Left ventricle myocardium inferior (tissue), 1 donor: ENCODE results near the gene ELAC1. TPM values are rescaled to one million over a fixed set of nuclear protein-coding genes. Genes with fewer than 3 reads are reported as not detected.

ENCODE experiments used
- DNase-seq: peaks from one replicate; pipeline ENCODE4 v3.0.0-alpha.2; 2020
- H3K27ac ChIP-seq: fragments of 200-600 bp; replicated peaks from 2 replicates; pipeline ENCODE4 v1.8.0; 2021
- H3K27me3 ChIP-seq: fragments of 200-600 bp; 2 replicates; pipeline ENCODE4 v1.8.0; 2021; ENCODE audit warnings: low read depth
- H3K36me3 ChIP-seq: fragments of 200-600 bp; 2 replicates; pipeline ENCODE4 v1.8.0; 2021
- H3K4me1 ChIP-seq: fragments of 200-600 bp; 2 replicates; pipeline ENCODE4 v1.8.0; 2021
- H3K4me3 ChIP-seq: fragments of 200-600 bp; 2 replicates; pipeline ENCODE4 v1.8.0; 2021; ENCODE audit warnings: mild to moderate bottlenecking, moderate library complexity
- H3K9me3 ChIP-seq: fragments of 200-600 bp; replicated peaks from 2 replicates; pipeline ENCODE4 v1.8.0; 2021
- intact Hi-C: fragments of 100-400 bp; cut with micrococcal nuclease; formaldehyde crosslinking; loops from one replicate; pipeline ENCODE4 v1.11.0; 2022
- long read RNA-seq: library from polyadenylated mRNA; unstranded; transcript quantifications from one replicate; pipeline ENCODE4 v2.0.0, GENCODE V29; 2021
- total RNA-seq: library from RNA; stranded (reverse); fragmentation: NEBNext Ultra II Directional; extraction: Animal tissue kit (Norgen Biotek cat#: 25700); gene quantifications from one replicate; pipeline ENCODE4 v1.2.1, GENCODE V29; 2021
- TF ChIP-seq, protein P1 (sequence below): fragments of 200-600 bp; IDR thresholded peaks from 2 replicates; pipeline ENCODE4 v1.8.0; 2021; ENCODE audit warnings: antibody characterized with exemption, mild to moderate bottlenecking, borderline replicate concordance
- donor health status: DM: no; HTN: yes; CAD: no; lungs with severe emphysema.

ELAC1 gene, protein sequence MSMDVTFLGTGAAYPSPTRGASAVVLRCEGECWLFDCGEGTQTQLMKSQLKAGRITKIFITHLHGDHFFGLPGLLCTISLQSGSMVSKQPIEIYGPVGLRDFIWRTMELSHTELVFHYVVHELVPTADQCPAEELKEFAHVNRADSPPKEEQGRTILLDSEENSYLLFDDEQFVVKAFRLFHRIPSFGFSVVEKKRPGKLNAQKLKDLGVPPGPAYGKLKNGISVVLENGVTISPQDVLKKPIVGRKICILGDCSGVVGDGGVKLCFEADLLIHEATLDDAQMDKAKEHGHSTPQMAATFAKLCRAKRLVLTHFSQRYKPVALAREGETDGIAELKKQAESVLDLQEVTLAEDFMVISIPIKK
- total RNA-seq = 5.2 TPM
- long read RNA-seq, transcript ELAC1-201 (4 exons, 2,235 nt) = major isoform, 7 of 11 reads
- long read RNA-seq, partial matches to known transcripts = 0 of 11 reads
- long read RNA-seq, other reads (novel, unspliced or antisense) = 1 of 11 reads

DNA sequence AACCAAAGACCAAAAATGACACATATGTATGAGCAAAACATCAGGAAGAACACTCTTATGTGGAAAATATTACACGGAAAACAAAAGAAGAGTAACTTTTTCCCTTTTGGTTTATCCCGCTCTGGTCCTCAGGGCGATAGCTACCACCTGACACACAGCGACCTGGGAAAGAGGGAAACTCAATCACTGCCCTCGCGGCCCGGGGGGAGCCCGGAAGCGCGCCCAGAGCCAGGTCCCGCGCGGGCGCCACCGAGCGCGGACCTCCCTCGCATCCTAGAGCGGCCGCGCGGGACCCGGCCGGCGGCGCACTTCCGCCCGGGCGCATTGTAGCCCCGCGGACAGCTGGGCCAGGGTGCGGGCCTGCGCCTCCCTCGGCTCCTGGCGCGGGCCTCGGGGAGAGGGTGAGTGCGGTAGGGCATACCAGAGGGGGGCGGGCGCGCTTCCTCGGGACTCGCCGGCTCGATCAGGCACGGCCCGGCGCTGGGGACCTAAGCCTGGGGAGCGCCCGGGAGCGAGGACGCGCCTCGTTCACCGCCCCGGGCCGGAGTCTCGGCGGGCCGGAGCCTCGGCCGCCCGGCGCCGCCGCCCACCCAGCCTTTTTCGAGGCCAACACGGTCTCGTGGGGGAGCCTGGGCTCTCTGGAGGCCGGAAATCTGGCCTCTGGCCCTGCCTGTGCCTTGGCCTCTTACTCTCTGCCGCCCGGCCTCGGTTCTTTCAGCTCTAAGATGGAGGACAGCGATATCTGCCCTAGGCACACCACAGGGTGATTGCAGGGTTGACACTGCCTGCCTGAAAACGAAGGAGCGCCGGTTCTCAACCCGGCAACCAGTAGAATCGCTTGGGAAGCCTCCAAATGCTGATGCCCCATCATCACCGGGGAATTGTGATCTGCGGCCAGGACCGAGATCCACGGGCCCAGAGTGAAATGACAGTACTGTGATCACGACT lies at the start of gene ELAC1:
ELAC1 (plus strand) TSS at position 327 of the 948 bp plus-strand sequence. CDS start 6,365 bp downstream, outside the sequence.
- Histone ChIP-seq H3K9me3 (peaks cover 6% of the 10 kb centered on the region), H3K27me3 (no peaks in the 10 kb centered on the region), H3K36me3 (no peaks in the 10 kb centered on the region), H3K4me3 (peak within 1 kb of the TSS; percentile 97), H3K4me1 (peaks cover 34% of the 10 kb centered on the region), H3K27ac (peak within 1 kb of the TSS; percentile 99)
- DNase-seq = peak; percentile 78
- TF ChIP-seq, protein P1, sequence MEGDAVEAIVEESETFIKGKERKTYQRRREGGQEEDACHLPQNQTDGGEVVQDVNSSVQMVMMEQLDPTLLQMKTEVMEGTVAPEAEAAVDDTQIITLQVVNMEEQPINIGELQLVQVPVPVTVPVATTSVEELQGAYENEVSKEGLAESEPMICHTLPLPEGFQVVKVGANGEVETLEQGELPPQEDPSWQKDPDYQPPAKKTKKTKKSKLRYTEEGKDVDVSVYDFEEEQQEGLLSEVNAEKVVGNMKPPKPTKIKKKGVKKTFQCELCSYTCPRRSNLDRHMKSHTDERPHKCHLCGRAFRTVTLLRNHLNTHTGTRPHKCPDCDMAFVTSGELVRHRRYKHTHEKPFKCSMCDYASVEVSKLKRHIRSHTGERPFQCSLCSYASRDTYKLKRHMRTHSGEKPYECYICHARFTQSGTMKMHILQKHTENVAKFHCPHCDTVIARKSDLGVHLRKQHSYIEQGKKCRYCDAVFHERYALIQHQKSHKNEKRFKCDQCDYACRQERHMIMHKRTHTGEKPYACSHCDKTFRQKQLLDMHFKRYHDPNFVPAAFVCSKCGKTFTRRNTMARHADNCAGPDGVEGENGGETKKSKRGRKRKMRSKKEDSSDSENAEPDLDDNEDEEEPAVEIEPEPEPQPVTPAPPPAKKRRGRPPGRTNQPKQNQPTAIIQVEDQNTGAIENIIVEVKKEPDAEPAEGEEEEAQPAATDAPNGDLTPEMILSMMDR = peak; percentile 23
- intact Hi-C loops = no loop called here

DNA sequence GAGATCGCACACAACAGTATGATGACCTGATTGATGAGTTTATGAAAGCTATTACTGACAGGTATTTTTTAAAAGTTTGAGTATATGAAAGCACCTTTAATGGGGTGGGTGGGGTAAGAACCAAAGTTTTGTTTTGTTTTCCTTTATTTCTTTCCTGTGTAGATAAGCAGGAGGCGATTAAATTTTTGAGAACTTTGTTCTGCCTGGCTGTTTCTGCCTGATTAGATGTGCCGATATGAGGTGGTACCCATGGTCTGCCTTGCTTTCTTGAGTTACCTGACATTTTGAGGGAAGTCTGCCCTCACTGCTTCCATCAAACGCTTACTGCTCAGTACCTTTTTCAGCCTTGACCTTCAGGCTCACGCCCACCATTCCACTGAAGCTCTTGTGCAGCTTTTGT lies 49.7 kb upstream of the ELAC1 start:
- H3K27ac ChIP-seq = no peak overlapping the region
- no peak overlapping the region for H3K4me3 ChIP-seq
- intact Hi-C loops = no loop called here
- no peaks in the 10 kb centered on the region for H3K9me3 ChIP-seq
- H3K4me1 ChIP-seq = no peaks in the 10 kb centered on the region
- no peaks in the 10 kb centered on the region for H3K27me3 ChIP-seq
- DNase-seq = no peak
- TF ChIP-seq, protein P1 = no peak
- peaks cover 63% of the 10 kb centered on the region for H3K36me3 ChIP-seq

DNA sequence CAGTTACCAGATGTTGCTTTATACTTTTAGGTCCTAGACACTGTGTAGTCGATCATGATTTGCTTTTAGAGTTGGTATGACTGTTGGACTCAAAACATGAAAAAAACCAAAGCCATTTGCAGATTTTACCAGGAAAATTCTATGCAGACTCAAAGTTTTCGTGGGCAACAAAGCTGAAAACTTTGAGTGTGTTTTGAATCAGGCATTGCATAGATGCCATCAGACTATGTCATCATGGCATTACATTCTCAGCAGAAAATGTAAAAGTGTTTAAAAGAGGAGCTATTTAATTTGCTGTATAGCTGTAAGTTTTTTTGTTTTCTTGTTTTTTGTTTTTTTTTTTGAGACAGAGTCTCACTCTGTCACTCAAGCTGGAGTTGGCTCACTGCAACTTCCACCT lies 43.5 kb upstream of the ELAC1 start:
- Histone ChIP-seq H3K27ac (no peak overlapping the region), H3K27me3 (no peaks in the 10 kb centered on the region), H3K4me3 (no peak overlapping the region), H3K36me3 (peaks cover 79% of the 10 kb centered on the region), H3K9me3 (peaks cover 8% of the 10 kb centered on the region), H3K4me1 (no peaks in the 10 kb centered on the region)
- TF ChIP-seq, protein P1 = no peak
- intact Hi-C loops = no loop called here
- DNase-seq = no peak

DNA sequence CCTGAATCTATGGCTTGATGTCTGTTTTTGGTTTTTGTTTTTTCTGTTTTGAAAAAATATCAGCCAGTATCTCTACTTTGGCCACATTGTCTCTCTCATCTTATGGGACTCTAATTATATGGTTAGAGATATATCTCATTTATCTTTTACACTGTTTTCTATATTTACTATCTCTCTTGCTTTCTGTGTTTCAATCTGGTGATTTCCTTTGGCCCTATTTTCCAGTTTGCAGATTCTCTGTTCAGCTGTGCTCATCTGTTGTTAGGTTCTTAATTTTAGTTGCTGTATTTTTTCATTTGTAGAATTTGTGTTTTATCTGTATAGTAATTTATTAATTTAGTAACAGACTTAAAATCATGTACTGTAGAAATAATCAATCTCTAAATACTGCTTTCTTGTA lies 41.3 kb upstream of the ELAC1 start:
- TF ChIP-seq, protein P1 = no peak
- Histone ChIP-seq H3K27me3 (no peaks in the 10 kb centered on the region), H3K9me3 (peaks cover 8% of the 10 kb centered on the region), H3K4me1 (no peaks in the 10 kb centered on the region), H3K36me3 (peaks cover 64% of the 10 kb centered on the region), H3K27ac (no peak overlapping the region), H3K4me3 (no peak overlapping the region)
- intact Hi-C loops = no loop called here
- DNase-seq = no peak

DNA sequence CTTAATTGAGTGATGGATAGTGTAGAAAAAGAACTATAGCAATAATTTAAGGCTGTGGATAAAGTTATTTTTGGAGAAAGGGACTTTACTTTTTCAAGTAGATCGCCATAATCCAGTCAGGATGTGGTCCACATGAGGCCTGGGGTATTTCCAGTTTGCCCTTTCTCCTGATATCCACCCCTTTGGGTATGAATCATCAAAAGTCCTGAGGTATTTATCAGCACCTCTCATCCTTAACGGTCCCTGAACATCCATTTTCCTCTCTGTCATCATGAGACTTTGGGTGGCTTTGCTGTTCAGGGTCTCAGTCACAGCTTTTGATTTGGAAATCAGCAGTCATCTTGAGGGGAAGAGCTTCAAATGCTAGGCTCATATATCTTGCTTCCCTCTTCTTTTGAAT lies 39.3 kb upstream of the ELAC1 start:
- DNase-seq = no peak
- H3K27me3 ChIP-seq = no peaks in the 10 kb centered on the region
- intact Hi-C loops = no loop called here
- TF ChIP-seq, protein P1 = no peak
- peaks cover 2% of the 10 kb centered on the region for H3K4me1 ChIP-seq
- peaks cover 8% of the 10 kb centered on the region for H3K9me3 ChIP-seq
- peaks cover 58% of the 10 kb centered on the region for H3K36me3 ChIP-seq
- no peak overlapping the region for H3K4me3 ChIP-seq
- no peak overlapping the region for H3K27ac ChIP-seq
